B cell (primary cell): Measurements from ENCODE around the gene IMPA2. TPM values are rescaled to one million over a fixed set of nuclear protein-coding genes. Genes with fewer than 3 reads are reported as not detected.

ENCODE experiments used
- ATAC-seq: fragments of 200-7000 bp; cut with Tn5 transposase; one replicate; pipeline ENCODE4 v1.10.0; 2021; ENCODE audit warnings: low read depth, mild to moderate bottlenecking, moderate number of reproducible peaks, moderate library complexity
- CTCF ChIA-PET: fragments of 350-600 bp; sonication (Branson Sonifier 250); formaldehyde crosslinking; loops from one replicate; lab custom pipeline; 2021; ENCODE audit warnings: antibody characterized with exemption, inconsistent platforms; lab: Charles Lee
- POLR2A ChIA-PET: fragments of 350-600 bp; sonication (Branson Sonifier 250); formaldehyde crosslinking; loops from one replicate; lab custom pipeline; 2021; ENCODE audit warnings: antibody characterized with exemption; lab: Charles Lee
- DNase-seq: peaks from one replicate; pipeline ENCODE4 v3.0.0; 2013
- H2AFZ ChIP-seq: 2 replicates; pipeline ENCODE4 v1.6.1; 2012; ENCODE audit warnings: mild to moderate bottlenecking, low read depth, low read length; ENCODE audit not compliant: insufficient read depth, poor library complexity, severe bottlenecking
- H3K27ac ChIP-seq, 2 donors: 1 replicate in 1 of 2; 2 replicates in 1 of 2; pipeline ENCODE4 v1.5.1; 2012 to 2013; ENCODE audit warnings: low read length in 2 of 2, mild to moderate bottlenecking in 2 of 2, moderate library complexity in 1 of 2
- H3K27me3 ChIP-seq, 4 experiments: fragments of 200-600 bp in 1 of 4; sonication (generic) in 1 of 4; replicated peaks in 1 of 4; 1 replicate in 2 of 4; 2 replicates in 2 of 4; pipeline versions ENCODE4 v1.6.1 to v1.7.0; 2013 to 2016; ENCODE audit warnings: low read length in 3 of 4, mild to moderate bottlenecking in 2 of 4, mixed read lengths in 1 of 4, moderate library complexity in 1 of 4; ENCODE audit not compliant: insufficient read depth in 4 of 4, control insufficient read depth in 3 of 4; ENCODE audit errors: control extremely low read depth in 1 of 4
- H3K36me3 ChIP-seq, 2 experiments: replicated peaks in 1 of 2; 1 replicate in 1 of 2; 2 replicates in 1 of 2; pipeline versions ENCODE4 v1.6.1 to v1.7.1; 2013; ENCODE audit warnings: low read length in 1 of 2; ENCODE audit not compliant: insufficient read depth in 2 of 2, control insufficient read depth in 1 of 2; ENCODE audit errors: control extremely low read depth in 1 of 2, extremely low read depth in 1 of 2
- H3K4me1 ChIP-seq, 2 donors: fragments of 200-600 bp in 1 of 2; sonication (generic) in 1 of 2; 1 replicate in 1 of 2; 2 replicates in 1 of 2; pipeline versions ENCODE4 v1.5.1 to v1.6.1; 2013 to 2017; ENCODE audit warnings: low read length in 2 of 2; ENCODE audit not compliant: control insufficient read depth in 2 of 2, insufficient read depth in 2 of 2
- H3K4me2 ChIP-seq: replicated peaks from 2 replicates; pipeline ENCODE3; 2012; ENCODE audit warnings: mild to moderate bottlenecking, low read depth, low read length; ENCODE audit not compliant: poor library complexity, severe bottlenecking
- H3K4me3 ChIP-seq, 5 experiments: fragments of 200-600 bp in 1 of 5; sonication (generic) in 1 of 5; 1 replicate in 3 of 5; 2 replicates in 2 of 5; pipeline versions ENCODE4 v1.5.1 to v1.7.0; 2011 to 2016; ENCODE audit warnings: low read length in 4 of 5, mild to moderate bottlenecking in 4 of 5, low read depth in 2 of 5, control low read depth in 1 of 5, moderate library complexity in 1 of 5; ENCODE audit not compliant: insufficient read depth in 1 of 5; ENCODE audit errors: control extremely low read depth in 1 of 5, extremely low read depth in 1 of 5
- H3K79me2 ChIP-seq: fragments of 200-600 bp; sonication (generic); one replicate; pipeline ENCODE4 v1.6.0; 2016; ENCODE audit warnings: low read length; ENCODE audit not compliant: control insufficient read depth, insufficient read depth
- H3K9ac ChIP-seq: fragments of 200-600 bp; sonication (generic); 2 replicates; pipeline ENCODE4 v1.6.1; 2017; ENCODE audit warnings: mild to moderate bottlenecking, low read length, moderate library complexity
- H3K9me3 ChIP-seq, 3 donors: one replicate each; pipeline versions ENCODE4 v1.6.1 to v1.7.1; 2013; ENCODE audit warnings: low read length in 2 of 3; ENCODE audit not compliant: control insufficient read depth in 2 of 3, insufficient read depth in 1 of 3; ENCODE audit errors: control extremely low read depth in 1 of 3
- H4K20me1 ChIP-seq: 2 replicates; pipeline ENCODE4 v1.6.0; 2012; ENCODE audit warnings: mild to moderate bottlenecking, low read length; ENCODE audit not compliant: insufficient read depth, control insufficient read depth, poor library complexity, severe bottlenecking
- H3K27ac Mint-ChIP-seq: one replicate; pipeline ENCODE4 v1.8.0; 2021; ENCODE audit warnings: mixed read lengths
- H3K27me3 Mint-ChIP-seq: one replicate; pipeline ENCODE4 v1.8.0; 2021; ENCODE audit warnings: mixed read lengths
- H3K4me1 Mint-ChIP-seq: one replicate; pipeline ENCODE4 v1.8.0; 2021; ENCODE audit warnings: mixed read lengths
- H3K4me3 Mint-ChIP-seq: one replicate; pipeline ENCODE4 v1.8.0; 2021; ENCODE audit warnings: mixed read lengths
- H3K9me3 Mint-ChIP-seq: one replicate; pipeline ENCODE4 v1.8.0; 2022; ENCODE audit warnings: mixed read lengths; ENCODE audit not compliant: insufficient read depth
- CTCF ChIP-seq: fragments of 200-600 bp; IDR thresholded peaks from one replicate; pipeline ENCODE4 v1.8.0; 2022; ENCODE audit warnings: antibody characterized with exemption, mild to moderate bottlenecking
- EZH2 ChIP-seq: IDR thresholded peaks from 2 replicates; pipeline ENCODE4 v1.6.1; 2012; ENCODE audit warnings: borderline replicate concordance, low read depth, mild to moderate bottlenecking, moderate library complexity, low read length; ENCODE audit not compliant: insufficient read depth, poor library complexity, severe bottlenecking
- WGBS: methylation state at CpG from one replicate; pipeline ENCODE4 v1.1.5; 2013; ENCODE audit warnings: missing lambda C conversion rate; ENCODE audit not compliant: insufficient coverage; 5-methylcytosine and 5-hydroxymethylcytosine counted together
- intact Hi-C: fragments of 100-400 bp; cut with micrococcal nuclease; formaldehyde crosslinking; loops from one replicate; pipeline ENCODE4 v1.10.0; 2022
- polyA plus RNA-seq: library from polyadenylated mRNA; depleted of rRNA; stranded (reverse); fragments of >200 nt; gene quantifications from 2 replicates; pipeline ENCODE4 v1.2.3, GENCODE V29; 2012
- total RNA-seq, 2 donors: library from RNA; stranded (reverse); fragments of 120-200 nt in 1 of 2; gene quantifications; 1 replicate in 1 of 2; 2 replicates in 1 of 2; pipeline versions ENCODE4 v1.2.3 to v1.2.4, GENCODE V29; 2013 to 2022

The IMPA2 gene
- total and polyA plus RNA-seq, 2 donors (not counting 1 experiment from before 2014, with no cell fraction given) = 8.0 to 11.7 TPM

DNA sequence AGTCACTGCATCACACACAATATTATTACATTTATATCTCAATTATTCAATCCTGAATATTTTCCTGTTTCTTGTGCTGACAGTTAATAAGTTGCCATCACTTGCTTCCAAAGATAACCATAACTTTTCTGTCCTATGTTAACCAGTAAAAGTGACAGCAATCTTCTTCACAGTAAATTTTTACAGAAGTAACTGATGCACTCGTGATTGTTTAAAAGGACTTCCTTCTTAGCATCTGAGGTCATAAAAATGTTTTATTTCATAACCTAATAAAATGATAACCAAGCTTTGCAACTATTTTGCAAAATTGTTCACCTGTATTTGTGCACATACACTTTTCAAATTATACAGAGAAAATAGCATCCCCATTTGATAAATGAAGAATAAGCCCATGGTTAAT, 91.7 kb downstream of the IMPA2 start:
- intact Hi-C loops = no loop called here
- TF ChIP-seq CTCF (no peak), EZH2 (no peak)
- Mint-ChIP-seq H3K4me3 (no peak overlapping the region), H3K4me1 (peaks cover 2% of the 10 kb centered on the region), H3K27me3 (peaks cover 2% of the 10 kb centered on the region), H3K27ac (no peak overlapping the region), H3K9me3 (no peaks in the 10 kb centered on the region)
- H3K4me3 ChIP-seq = no peak overlapping the region
- no peak overlapping the region for H3K9ac ChIP-seq
- no peak overlapping the region for H3K27ac ChIP-seq
- H3K9me3 ChIP-seq = no peaks in the 10 kb centered on the region
- H3K79me2 ChIP-seq = no peaks in the 10 kb centered on the region
- no peaks in the 10 kb centered on the region for H3K36me3 ChIP-seq
- WGBS = no CpG with 5 or more reads among the region's 1 CpG
- ChIA-PET POLR2A (no interaction called here), CTCF (no interaction called here)
- H3K27me3 ChIP-seq = no peaks in the 10 kb centered on the region
- H4K20me1 ChIP-seq = no peaks in the 10 kb centered on the region
- H3K4me1 ChIP-seq = no peaks in the 10 kb centered on the region
- no peak overlapping the region for H3K4me2 ChIP-seq
- H2AFZ ChIP-seq = no peak overlapping the region
- ATAC-seq (no peak), DNase-seq (no peak)

GRCh38 chr18:12074736-12075135, 93.4 kb downstream of the IMPA2 start:
- H3K4me1 ChIP-seq = no peaks in the 10 kb centered on the region
- Mint-ChIP-seq H3K27ac (no peak overlapping the region), H3K4me1 (peaks cover 2% of the 10 kb centered on the region), H3K9me3 (no peaks in the 10 kb centered on the region), H3K27me3 (peaks cover 2% of the 10 kb centered on the region), H3K4me3 (no peak overlapping the region)
- no peak overlapping the region for H3K9ac ChIP-seq
- no peaks in the 10 kb centered on the region for H3K27me3 ChIP-seq
- WGBS = no CpG with 5 or more reads among the region's 3 CpGs
- DNase-seq = no peak
- H3K27ac ChIP-seq = no peak overlapping the region
- no peaks in the 10 kb centered on the region for H3K36me3 ChIP-seq
- intact Hi-C loops = no loop called here
- H3K79me2 ChIP-seq = no peaks in the 10 kb centered on the region
- TF ChIP-seq CTCF = no peak
- TF ChIP-seq EZH2 = no peak
- H3K9me3 ChIP-seq = no peaks in the 10 kb centered on the region
- H2AFZ ChIP-seq = no peak overlapping the region
- H3K4me2 ChIP-seq = no peak overlapping the region
- CTCF ChIA-PET = no interaction called here
- POLR2A ChIA-PET = no interaction called here
- no peaks in the 10 kb centered on the region for H4K20me1 ChIP-seq
- ATAC-seq = no peak
- no peak overlapping the region for H3K4me3 ChIP-seq
